Hypothalamus (tissue), 51 donors: ENCODE measurements around the gene PTPRK.
A peak's percentile ranks its signal among the peaks of the same experiment; 100 is the strongest.
"Not testable (repeated sequence)": the region's sequence is repeated elsewhere in the genome, so short reads cannot be mapped to it uniquely, and the experiment has no call there.

Experiments
- DNase-seq, 51 donors: peaks; one replicate each; lab custom pipeline; 2025; lab: John Stamatoyannopoulos, UW

The PTPRK gene

GRCh38 chr6:128452713-128453112 is 67.7 kb downstream of the PTPRK start:
- no peak for DNase-seq

- DNase-seq = no peak
Measured at GRCh38 chr6:128446497-128446896, 73.9 kb downstream of the PTPRK start.

GRCh38 chr6:128443553-128443952 is 76.8 kb downstream of the PTPRK start:
- no peak for DNase-seq

- no peak for DNase-seq
Measured at GRCh38 chr6:128439627-128440026, 80.8 kb downstream of the PTPRK start.

GRCh38 chr6:128438393-128438792 is 82.0 kb downstream of the PTPRK start:
- peak in 10 of 51 donors; percentile 1 to 16 (median 10) for DNase-seq

- DNase-seq = no peak
Measured at GRCh38 chr6:128437685-128438084, 82.7 kb downstream of the PTPRK start.

GRCh38 chr6:128434752-128435151 is 85.6 kb downstream of the PTPRK start:
- not testable (repeated sequence) for DNase-seq

- DNase-seq = no peak
Measured at GRCh38 chr6:128432394-128432793, 88.0 kb downstream of the PTPRK start.

- no peak for DNase-seq
Measured at GRCh38 chr6:128427139-128427538, 93.3 kb downstream of the PTPRK start.

GRCh38 chr6:128425856-128426255 is 94.5 kb downstream of the PTPRK start:
- no peak for DNase-seq

GRCh38 chr6:128422871-128423270 is 97.5 kb downstream of the PTPRK start:
- DNase-seq = no peak

GRCh38 chr6:128422200-128422599 is 98.2 kb downstream of the PTPRK start:
- no peak for DNase-seq

- peak in 18 of 51 donors; percentile 1 to 35 (median 14) for DNase-seq
Measured at GRCh38 chr6:128421788-128422187, 98.6 kb downstream of the PTPRK start.

- no peak for DNase-seq
Measured at GRCh38 chr6:128417698-128418097, 102.7 kb downstream of the PTPRK start.

- DNase-seq = peak in 1 of 51 donors; percentile 21
Measured at GRCh38 chr6:128415387-128415786, 105.0 kb downstream of the PTPRK start.

- DNase-seq = no peak
Measured at GRCh38 chr6:128414943-128415342, 105.5 kb downstream of the PTPRK start.

- DNase-seq = no peak
Measured at GRCh38 chr6:128413291-128413690, 107.1 kb downstream of the PTPRK start.

GRCh38 chr6:128412680-128413079 is 107.7 kb downstream of the PTPRK start:
- DNase-seq = peak in 1 of 51 donors; percentile 32

- no peak for DNase-seq
Measured at GRCh38 chr6:128410584-128410983, 109.8 kb downstream of the PTPRK start.

GRCh38 chr6:128409003-128409402 is 111.4 kb downstream of the PTPRK start:
- no peak for DNase-seq

GRCh38 chr6:128406453-128406852 is 113.9 kb downstream of the PTPRK start:
- DNase-seq = no peak

GRCh38 chr6:128403618-128404444 is 116.6 kb downstream of the PTPRK start:
- DNase-seq = no peak

- DNase-seq = no peak
Measured at GRCh38 chr6:128400875-128401274, 119.5 kb downstream of the PTPRK start.
